Measurements from ENCODE around the gene SYP.

SYP gene

GRCh38 chrX:49188468-49189076 lies 11.4 kb downstream of the SYP start:
- H3K9ac ChIP-seq (ENCODE audit: low read length): no peak overlapping the region
- TF ChIP-seq CTCF (IDR thresholded peaks at IDR 0.05; ENCODE audit: insufficient read depth, low read length, poor library complexity, severe bottlenecking): no peak
- no peak for TF ChIP-seq EZH2phosphoT487 (conservative IDR thresholded peaks at IDR 0.05; ENCODE audit: low read length)
- H3K27ac ChIP-seq (ENCODE audit: low read depth, low read length): no peak overlapping the region

DNA sequence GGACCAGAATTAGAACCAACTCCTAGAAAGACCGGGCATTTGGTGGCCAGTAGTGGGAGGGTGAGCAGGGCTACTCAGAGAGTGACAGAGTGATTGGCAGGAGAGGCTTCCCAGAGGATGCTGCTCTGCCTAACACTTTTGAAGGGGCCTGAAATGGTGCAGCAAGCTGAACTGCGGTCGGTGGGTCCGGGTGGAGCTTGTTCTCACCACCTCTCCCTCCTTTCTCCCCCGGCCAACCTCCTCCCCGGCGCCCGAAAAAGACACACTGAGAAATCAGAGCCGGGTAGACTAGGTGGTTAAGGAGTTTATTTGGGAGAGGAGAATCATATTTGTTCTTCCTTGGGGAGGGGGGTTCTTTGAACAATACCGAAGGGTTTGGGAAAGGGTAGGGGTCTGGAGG lies 12.5 kb downstream of the SYP start:
- Histone ChIP-seq H3K27ac (ENCODE audit: low read depth, low read length) (no peak overlapping the region), H3K9me3 (ENCODE audit: insufficient read depth, low read length) (no peaks in the 10 kb centered on the region), H3K4me2 (ENCODE audit: low read depth, low read length, poor library complexity, severe bottlenecking) (no peak overlapping the region), H4K20me1 (ENCODE audit: low read depth, low read length) (no peaks in the 10 kb centered on the region), H3K36me3 (ENCODE audit: low read length) (no peaks in the 10 kb centered on the region), H3K27me3 (ENCODE audit: low read length) (no peaks in the 10 kb centered on the region), H3K4me3 (ENCODE audit: insufficient read depth, low read length, poor library complexity, severe bottlenecking) (no peak overlapping the region), H3K9ac (ENCODE audit: low read length) (no peak overlapping the region), H3F3A (ENCODE audit: insufficient read depth) (peaks cover 9% of the 10 kb centered on the region; the same call in 1 of the 2 replicates), H3K9me2 (replicated peaks; ENCODE audit: insufficient read depth, low read length) (no peaks in the 10 kb centered on the region), H2AFZ (ENCODE audit: low read depth, low read length, severe bottlenecking) (no peak overlapping the region), H3K79me2 (ENCODE audit: insufficient read depth, low read length) (0 out of 2 replicates have a peak, but pooled peaks cover 7% of the 10 kb centered on the region)
- TF ChIP-seq CTCF (IDR thresholded peaks at IDR 0.05; ENCODE audit: insufficient read depth, low read length, poor library complexity, severe bottlenecking): no peak
- TF ChIP-seq EZH2phosphoT487 (conservative IDR thresholded peaks at IDR 0.05; ENCODE audit: low read length): no peak

More at GRCh38 chrX:49188468-49189076, 11.4 kb downstream of the SYP start:
- Histone ChIP-seq H4K20me1 (ENCODE audit: low read depth, low read length) (no peaks in the 10 kb centered on the region), H3K9me3 (ENCODE audit: insufficient read depth, low read length) (no peaks in the 10 kb centered on the region), H3F3A (ENCODE audit: insufficient read depth) (peaks cover 9% of the 10 kb centered on the region; the same call in 1 of the 2 replicates), H3K4me2 (ENCODE audit: low read depth, low read length, poor library complexity, severe bottlenecking) (no peak overlapping the region), H3K36me3 (ENCODE audit: low read length) (no peaks in the 10 kb centered on the region), H3K9me2 (replicated peaks; ENCODE audit: insufficient read depth, low read length) (no peaks in the 10 kb centered on the region), H3K27me3 (ENCODE audit: low read length) (no peaks in the 10 kb centered on the region), H3K4me3 (ENCODE audit: insufficient read depth, low read length, poor library complexity, severe bottlenecking) (no peak overlapping the region), H2AFZ (ENCODE audit: low read depth, low read length, severe bottlenecking) (no peak overlapping the region), H3K79me2 (ENCODE audit: insufficient read depth, low read length) (0 out of 2 replicates have a peak, but pooled peaks cover 7% of the 10 kb centered on the region)

- Histone ChIP-seq H3F3A (ENCODE audit: insufficient read depth) (peaks cover 9% of the 10 kb centered on the region; the same call in 1 of the 2 replicates), H3K27ac (ENCODE audit: low read depth, low read length) (no peak overlapping the region), H3K4me2 (ENCODE audit: low read depth, low read length, poor library complexity, severe bottlenecking) (no peak overlapping the region), H3K9me3 (ENCODE audit: insufficient read depth, low read length) (no peaks in the 10 kb centered on the region), H2AFZ (ENCODE audit: low read depth, low read length, severe bottlenecking) (no peak overlapping the region), H3K79me2 (ENCODE audit: insufficient read depth, low read length) (0 out of 2 replicates have a peak, but pooled peaks cover 7% of the 10 kb centered on the region), H3K9me2 (replicated peaks; ENCODE audit: insufficient read depth, low read length) (no peaks in the 10 kb centered on the region), H3K27me3 (ENCODE audit: low read length) (no peaks in the 10 kb centered on the region), H3K4me3 (ENCODE audit: insufficient read depth, low read length, poor library complexity, severe bottlenecking) (no peak overlapping the region), H4K20me1 (ENCODE audit: low read depth, low read length) (no peaks in the 10 kb centered on the region), H3K9ac (ENCODE audit: low read length) (no peak overlapping the region), H3K36me3 (ENCODE audit: low read length) (no peaks in the 10 kb centered on the region)
- TF ChIP-seq EZH2phosphoT487 (conservative IDR thresholded peaks at IDR 0.05; ENCODE audit: low read length) (no peak), CTCF (IDR thresholded peaks at IDR 0.05; ENCODE audit: insufficient read depth, low read length, poor library complexity, severe bottlenecking) (no peak)
Observed at GRCh38 chrX:49187028-49187394, 13.0 kb downstream of the SYP start.

Data from SU-DHL-6 (cell line).